GM10266 (cell line): ENCODE results near the gene BRINP1.
A peak's percentile ranks its signal among the peaks of the same experiment; 100 is the strongest.

Experiments
- DNase-seq: peaks from one replicate; pipeline ENCODE4 v3.0.0; 2012; ENCODE audit errors: extremely low spot score
- TF ChIP-seq, protein P1 (sequence below): IDR thresholded peaks from 2 replicates; pipeline ENCODE4 v1.5.1; 2012; ENCODE audit warnings: mild to moderate bottlenecking, low read depth; ENCODE audit not compliant: control insufficient read depth, insufficient read depth; ENCODE audit errors: missing control alignments

The BRINP1 gene

DNA sequence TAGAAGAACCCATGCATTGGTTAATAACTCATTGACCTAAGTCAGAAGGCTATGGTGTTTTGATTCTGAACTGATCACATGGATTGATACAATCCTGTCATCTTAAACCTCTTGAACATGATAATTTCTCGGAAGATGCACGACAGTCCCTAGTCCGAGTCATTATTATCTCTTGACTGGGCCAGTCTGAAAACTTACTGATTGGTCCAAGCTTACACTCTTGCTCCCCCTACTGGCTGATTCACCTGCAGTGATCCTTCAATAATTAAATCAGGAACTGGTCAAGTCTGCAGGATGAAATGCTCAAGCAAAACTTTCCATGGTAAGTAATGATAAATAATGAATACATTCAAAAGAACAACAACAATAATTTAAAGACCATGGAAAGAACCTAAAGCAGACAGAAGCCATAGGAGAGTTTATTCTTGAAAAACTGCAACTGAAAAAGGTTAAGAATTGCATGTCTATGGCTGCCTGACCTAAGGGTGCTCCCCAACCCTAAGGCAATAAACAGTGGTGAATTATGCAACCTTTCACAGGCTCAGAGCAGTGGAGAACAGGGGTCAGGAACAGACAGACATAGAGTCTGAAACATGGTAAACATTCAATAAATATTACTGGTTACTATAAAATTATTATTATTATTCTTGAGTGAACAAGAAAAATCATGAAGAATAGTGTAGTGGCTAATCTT, 79.3 kb downstream of the BRINP1 start:
- TF ChIP-seq, protein P1, sequence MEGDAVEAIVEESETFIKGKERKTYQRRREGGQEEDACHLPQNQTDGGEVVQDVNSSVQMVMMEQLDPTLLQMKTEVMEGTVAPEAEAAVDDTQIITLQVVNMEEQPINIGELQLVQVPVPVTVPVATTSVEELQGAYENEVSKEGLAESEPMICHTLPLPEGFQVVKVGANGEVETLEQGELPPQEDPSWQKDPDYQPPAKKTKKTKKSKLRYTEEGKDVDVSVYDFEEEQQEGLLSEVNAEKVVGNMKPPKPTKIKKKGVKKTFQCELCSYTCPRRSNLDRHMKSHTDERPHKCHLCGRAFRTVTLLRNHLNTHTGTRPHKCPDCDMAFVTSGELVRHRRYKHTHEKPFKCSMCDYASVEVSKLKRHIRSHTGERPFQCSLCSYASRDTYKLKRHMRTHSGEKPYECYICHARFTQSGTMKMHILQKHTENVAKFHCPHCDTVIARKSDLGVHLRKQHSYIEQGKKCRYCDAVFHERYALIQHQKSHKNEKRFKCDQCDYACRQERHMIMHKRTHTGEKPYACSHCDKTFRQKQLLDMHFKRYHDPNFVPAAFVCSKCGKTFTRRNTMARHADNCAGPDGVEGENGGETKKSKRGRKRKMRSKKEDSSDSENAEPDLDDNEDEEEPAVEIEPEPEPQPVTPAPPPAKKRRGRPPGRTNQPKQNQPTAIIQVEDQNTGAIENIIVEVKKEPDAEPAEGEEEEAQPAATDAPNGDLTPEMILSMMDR: peak; percentile 68
- peak; percentile 27 for DNase-seq

DNA sequence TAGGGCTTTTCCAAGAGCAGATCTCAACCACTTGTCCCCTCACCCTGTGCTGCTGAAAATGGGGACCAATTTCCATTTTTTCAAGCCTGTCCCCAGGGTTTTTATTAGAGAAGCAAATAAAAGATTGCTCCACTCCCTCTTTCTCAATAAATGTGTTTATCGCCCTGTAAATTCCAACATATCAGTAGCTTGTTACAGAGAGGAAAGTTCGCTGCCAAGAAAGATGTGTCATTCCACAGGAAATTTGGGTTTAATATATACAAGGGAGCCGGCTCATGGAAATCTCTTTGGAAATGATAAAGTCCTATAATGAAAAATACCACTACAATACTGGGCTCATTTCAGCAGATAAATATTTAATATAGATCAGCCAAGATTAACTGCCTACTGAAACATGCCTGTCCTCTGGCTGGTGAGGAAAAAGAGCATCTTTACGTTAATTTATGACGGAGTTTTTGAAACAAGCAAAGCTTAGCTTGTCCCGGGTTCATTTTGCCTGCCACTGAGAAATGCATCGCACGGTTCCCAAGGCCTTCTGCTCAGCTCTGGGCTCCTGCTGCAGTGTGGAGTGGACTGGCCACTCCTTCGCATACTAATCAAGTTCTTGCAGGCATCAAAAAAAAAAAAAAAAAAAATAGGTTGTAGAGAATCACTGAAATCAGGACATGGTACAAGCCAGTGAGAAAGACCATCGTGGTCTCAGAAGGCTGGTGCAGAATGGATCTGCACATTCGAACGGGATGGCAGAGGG, 84.5 kb downstream of the BRINP1 start:
- TF ChIP-seq, protein P1: no peak
- DNase-seq: no peak

DNA sequence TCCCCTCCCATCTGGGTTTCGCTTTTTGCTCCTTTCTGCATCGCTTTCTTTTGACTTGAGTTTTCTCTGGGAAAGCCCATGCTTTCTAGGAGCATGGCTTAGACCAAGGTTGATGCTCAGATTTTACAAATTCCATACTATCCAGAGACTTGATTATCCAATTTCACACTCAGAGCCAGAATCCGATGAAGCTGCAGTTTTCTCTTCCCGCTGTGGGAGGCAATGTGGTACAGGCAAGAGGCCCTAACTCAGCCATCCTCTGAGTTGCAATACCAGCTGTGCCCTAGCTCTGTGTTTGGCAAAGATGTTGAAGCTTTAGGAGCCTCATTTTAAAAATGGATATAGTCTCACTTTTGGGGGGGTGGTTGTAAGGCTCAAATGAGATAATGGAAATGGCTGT, 85.1 kb downstream of the BRINP1 start:
- no peak for DNase-seq
- TF ChIP-seq, protein P1: no peak

DNA sequence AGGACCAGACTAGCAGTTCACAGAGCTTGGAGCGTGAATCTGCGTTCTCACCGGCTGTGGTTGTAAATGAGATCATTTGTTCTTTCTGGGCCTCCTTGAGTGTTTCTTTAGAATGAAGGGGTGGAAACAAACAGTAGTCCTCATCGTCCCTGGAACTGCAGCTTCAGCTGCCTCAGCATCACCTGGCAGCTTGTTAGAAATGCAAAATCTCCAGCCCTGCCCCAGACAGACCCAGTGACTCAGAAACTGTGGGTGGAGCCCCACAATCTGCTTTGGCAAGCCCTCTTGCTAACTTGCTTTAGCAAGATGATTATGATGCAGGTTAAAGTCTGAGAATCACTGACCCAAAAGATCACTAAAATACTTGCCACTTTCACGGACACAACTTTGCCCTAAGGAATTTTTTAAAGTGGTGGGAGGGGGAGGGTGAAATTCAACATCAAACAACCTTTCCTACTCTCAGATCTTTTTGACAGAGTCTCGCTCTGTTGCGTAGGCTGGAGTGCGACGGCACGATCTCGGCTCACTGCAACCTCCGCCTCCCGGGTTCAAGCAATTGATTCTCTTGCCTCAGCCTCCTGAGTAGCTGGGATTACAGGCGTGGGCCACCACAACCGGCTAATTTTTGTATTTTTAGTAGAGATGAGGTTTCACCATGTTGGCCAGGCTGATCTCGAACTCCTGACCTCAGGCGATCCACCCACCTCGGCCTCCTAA, 86.0 kb downstream of the BRINP1 start:
- no peak for DNase-seq
- TF ChIP-seq, protein P1: no peak

DNA sequence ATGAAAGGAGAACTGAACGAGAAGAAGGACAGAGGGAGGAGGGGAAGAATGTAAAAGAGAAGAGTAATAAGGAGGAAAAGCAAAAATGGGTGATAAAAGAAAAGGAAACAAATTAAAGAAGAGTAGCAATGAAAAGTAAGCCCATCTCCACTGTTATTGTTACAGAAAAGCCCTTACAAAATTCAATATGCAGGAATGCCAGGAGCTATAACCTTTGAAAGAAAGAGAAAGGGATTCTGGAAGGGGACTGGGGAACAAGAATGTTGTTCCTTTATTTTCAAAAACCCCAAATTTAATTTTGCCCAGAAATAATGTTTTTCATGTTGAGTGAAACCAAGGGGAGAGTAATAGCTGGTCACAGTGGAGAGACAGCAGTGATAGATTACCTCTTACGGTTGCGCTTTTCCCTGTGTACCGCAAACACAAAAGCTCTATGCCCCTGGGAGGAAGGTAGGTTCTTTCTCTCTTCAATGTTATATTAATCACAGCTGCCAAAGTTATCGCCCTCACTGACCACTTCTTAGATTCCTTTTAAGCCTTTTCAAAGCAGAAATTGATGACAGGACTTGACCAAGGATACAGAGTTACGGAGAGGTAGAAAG, 86.7 kb downstream of the BRINP1 start:
- no peak for DNase-seq
- TF ChIP-seq, protein P1: no peak

DNA sequence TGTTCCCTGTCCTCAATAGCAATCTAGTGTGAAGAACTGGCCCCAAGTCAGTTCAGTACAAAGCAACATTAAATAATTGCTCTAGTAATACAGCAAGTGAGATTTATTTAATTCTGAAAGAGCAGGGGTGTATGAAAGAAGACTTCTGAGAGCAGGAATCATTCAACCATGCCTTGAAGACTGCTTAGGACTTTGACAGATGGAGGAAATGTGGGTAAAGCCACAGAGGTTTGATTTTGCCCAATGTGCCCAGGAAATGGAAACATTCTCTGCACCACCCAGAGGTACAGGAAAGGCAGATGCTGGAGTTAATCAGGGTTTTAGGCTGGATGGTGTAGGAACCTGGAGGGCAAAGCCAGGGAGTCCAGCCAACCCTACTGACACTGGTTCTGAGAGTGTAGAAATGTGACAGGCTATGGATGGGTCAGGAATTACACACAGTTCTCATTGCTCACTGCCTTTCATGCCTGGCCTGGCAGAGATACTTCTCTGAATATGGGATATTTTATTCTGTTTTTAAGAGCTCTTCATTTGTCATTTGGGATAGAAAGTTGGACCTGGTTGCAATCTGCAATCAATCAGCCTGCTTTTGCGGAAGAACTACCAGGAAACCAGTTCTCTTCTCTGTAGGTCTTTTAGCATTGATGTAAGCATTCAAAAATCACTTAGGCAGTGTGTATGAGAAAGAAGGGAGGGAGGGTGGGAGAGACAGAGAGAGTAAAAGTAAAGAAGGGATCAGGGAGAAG, 88.3 kb downstream of the BRINP1 start:
- TF ChIP-seq, protein P1: no peak
- DNase-seq: no peak
